ENCODE measurements around the gene CSF2RB.

Gene CSF2RB

DNA sequence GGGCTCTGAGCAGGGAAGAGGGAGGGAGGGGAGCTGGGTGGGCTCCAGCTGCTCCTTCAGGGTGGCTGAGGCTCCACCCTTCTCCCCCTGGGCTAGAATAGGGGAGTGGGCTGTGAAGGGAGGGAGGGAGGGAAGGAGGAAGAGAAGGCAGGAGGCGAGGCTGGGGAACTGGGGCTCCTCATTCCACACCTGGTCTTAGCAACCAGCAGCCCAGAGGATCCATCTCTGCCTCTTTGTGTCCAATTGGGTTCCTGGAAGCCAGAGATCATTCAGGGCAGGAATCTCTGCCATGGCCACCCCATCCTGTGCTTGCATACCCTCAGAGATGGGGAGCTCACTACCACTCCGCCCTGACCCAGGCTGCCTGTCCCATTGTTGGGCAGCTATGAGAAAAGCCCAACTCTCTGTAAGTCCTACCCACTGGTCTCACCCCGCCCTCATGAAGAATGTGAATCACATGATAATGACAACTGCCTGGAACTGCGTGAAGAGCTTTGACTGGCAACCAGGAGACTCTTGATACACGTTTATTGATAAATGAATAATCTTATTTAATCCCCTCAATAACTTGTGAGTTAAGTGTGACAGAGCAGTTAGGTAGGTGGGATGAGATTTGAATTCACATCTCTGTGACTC lies 44.8 kb upstream of the CSF2RB start:
- POLR2A ChIA-PET, result no interaction called here
- CTCF ChIA-PET, result interaction anchor here (1.3 to 8.4 kb wide), 5 partner anchors 12 to 108 kb away, joined by 3 to 86 read pairs (median 6); no protein-coding TSS in a partner anchor
- TF ChIP-seq, protein P1, sequence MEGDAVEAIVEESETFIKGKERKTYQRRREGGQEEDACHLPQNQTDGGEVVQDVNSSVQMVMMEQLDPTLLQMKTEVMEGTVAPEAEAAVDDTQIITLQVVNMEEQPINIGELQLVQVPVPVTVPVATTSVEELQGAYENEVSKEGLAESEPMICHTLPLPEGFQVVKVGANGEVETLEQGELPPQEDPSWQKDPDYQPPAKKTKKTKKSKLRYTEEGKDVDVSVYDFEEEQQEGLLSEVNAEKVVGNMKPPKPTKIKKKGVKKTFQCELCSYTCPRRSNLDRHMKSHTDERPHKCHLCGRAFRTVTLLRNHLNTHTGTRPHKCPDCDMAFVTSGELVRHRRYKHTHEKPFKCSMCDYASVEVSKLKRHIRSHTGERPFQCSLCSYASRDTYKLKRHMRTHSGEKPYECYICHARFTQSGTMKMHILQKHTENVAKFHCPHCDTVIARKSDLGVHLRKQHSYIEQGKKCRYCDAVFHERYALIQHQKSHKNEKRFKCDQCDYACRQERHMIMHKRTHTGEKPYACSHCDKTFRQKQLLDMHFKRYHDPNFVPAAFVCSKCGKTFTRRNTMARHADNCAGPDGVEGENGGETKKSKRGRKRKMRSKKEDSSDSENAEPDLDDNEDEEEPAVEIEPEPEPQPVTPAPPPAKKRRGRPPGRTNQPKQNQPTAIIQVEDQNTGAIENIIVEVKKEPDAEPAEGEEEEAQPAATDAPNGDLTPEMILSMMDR (IDR thresholded peaks at IDR 0.05; ENCODE audit: control extremely low read depth, extremely low read depth, low read depth, missing control alignments), result no peak
- no peak for DNase-seq (ENCODE audit: extremely low spot score)

DNA sequence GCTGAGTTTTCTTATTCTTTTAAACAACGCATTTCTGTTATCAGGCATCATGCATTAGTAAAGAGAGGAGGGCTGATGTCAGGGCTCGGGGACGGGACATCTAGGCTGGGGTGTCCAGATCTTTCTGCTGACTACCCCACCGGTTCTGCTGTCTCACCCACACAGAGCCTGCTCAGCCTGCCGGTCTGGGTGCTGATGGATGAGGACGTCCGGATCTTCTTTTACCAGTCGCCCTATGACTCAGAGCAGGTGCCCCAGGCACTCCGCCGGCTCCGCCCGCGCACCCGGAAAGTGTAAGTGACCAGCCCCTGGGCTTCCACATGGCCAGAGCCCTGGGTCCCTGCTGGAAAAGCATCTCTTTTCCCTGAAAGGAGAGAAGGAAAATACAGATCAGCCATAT lies 43.2 kb upstream of the CSF2RB start:
- no peak for DNase-seq (ENCODE audit: extremely low spot score)
- ChIA-PET CTCF (interaction anchor here (0.8 to 8.4 kb wide), 6 partner anchors 8 to 112 kb away, joined by 3 to 86 read pairs (median 6); partner anchors contain the start of gene NCF4), POLR2A (no interaction called here)
- TF ChIP-seq, protein P1 (IDR thresholded peaks at IDR 0.05; ENCODE audit: control extremely low read depth, extremely low read depth, low read depth, missing control alignments), result no peak

DNA sequence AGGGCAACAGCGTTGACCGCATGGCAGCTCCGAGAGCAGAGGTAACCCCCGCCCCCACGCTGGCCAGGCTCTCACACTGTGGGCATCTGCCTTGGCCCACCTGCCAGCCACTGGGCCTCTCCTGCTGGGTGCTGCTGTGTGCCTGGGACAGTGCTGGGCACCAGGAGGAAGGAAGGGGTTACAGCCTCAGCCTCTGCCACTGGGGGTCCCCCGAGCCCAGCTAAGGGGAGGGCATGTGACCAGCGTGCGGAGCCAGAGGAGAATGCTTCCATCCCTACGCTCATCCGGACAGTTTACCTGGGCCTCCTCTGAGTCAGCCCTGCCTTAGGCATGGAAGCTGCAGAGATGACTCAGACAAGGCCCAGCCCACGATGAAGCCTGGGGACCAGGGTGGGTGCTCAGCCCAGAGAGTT lies 41.8 kb upstream of the CSF2RB start:
- CTCF ChIA-PET, result interaction anchor here (1.1 to 8.4 kb wide), 2 partner anchors 11 to 15 kb away, joined by 7 to 86 read pairs; partner anchors contain the start of gene NCF4
- DNase-seq (ENCODE audit: extremely low spot score), result peak; percentile 6
- TF ChIP-seq, protein P1 (IDR thresholded peaks at IDR 0.05; ENCODE audit: control extremely low read depth, extremely low read depth, low read depth, missing control alignments), result no peak
- POLR2A ChIA-PET, result no interaction called here

DNA sequence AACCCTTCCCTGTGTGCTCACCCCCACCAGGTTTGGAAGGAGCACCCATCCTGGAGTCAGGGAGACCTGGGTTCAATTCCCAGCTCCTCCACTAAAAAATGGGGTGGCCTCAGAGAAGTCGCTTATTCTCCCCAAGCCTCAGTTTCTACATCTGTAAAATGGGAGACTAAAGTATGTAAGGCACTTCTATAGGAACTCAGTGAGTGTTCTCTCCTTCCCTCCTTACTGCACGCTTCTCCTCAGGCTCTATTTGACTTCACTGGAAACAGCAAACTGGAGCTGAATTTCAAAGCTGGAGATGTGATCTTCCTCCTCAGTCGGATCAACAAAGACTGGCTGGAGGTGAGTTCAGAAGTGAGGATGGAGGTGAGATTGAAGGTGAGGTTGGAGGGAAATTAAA lies 41.3 kb upstream of the CSF2RB start:
- CTCF ChIA-PET, result interaction anchor here (8.4 kb wide), 1 partner anchor 15 kb away, joined by 86 read pairs; no protein-coding TSS in a partner anchor
- no peak for DNase-seq (ENCODE audit: extremely low spot score)
- TF ChIP-seq, protein P1 (IDR thresholded peaks at IDR 0.05; ENCODE audit: control extremely low read depth, extremely low read depth, low read depth, missing control alignments), result no peak
- POLR2A ChIA-PET, result no interaction called here

DNA sequence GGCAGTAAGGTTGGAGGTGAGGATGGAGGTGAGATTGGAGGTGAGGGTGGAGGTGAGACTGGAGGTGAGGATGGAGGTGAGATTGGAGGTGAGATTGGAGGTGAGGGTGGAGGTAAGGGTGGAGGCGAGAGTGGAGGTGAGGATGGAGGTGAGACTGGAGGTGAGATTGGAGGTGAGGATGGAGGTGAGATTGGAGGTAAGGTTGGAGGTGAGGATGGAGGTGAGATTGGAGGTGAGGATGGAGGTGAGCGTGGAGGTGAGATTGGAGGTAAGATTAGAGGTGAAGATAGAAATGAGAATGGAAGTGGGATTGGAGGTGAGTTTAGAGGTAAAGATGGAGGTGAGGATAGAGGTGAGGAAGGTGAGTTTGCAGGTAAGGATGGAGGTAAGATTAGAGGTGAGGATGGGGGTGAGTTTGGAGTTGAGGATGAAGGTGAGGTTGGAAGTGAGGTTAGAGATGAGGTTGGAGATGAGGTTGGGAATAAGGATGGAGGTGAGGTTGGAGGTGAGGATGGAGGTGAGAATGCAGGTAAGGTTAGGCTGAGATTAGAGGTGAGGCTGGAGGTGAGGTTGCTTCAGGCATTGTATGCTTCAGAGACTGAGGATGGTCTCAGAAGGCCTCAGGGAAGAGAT lies 40.4 kb upstream of the CSF2RB start:
- CTCF ChIA-PET, result interaction anchor here (0.9 to 8.4 kb wide), 10 partner anchors 8 to 83 kb away, joined by 3 to 86 read pairs (median 4); no protein-coding TSS in a partner anchor
- POLR2A ChIA-PET, result interaction anchor here (1.0 kb wide), 1 partner anchor 12 kb away, joined by 4 read pairs; the partner anchor contains the start of gene NCF4
- TF ChIP-seq, protein P1 (IDR thresholded peaks at IDR 0.05; ENCODE audit: control extremely low read depth, extremely low read depth, low read depth, missing control alignments), result no peak
- no peak for DNase-seq (ENCODE audit: extremely low spot score)

DNA sequence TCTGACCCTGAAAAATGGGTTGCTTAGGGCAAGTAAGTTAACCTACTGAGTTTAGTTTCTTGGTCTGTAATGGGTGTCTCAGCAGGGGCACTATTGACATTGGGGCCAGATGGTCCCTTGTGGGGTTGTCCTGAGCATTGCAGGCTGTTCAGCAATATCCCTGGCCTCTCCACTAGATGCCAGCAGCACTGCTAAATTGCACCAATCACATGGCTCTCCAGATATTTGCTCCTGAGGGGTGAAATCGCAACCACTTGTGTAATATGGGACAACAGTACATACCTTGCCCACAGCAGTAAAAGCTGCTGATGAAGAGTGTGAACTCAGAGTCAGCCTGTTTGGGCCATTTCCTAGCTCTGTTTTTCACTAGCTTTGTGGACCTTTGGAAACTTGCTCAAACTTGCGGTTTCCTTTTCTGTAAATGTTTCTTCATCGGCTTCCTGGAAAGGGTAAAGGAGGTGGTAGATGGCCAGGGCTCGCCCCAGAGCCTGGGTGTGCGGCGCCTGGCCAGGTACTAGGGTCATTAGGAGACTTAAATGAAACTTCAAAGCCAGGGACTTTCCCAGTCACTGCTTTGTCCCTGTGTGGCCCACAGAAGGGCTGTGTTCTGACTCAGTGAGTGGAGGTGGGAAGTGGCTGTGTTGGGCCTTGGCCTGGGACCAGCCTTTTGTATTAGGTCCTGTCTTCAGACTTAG lies 39.7 kb upstream of the CSF2RB start:
- ChIA-PET POLR2A (interaction anchor here (1.0 kb wide), 1 partner anchor 13 kb away, joined by 4 read pairs; the partner anchor contains the start of gene NCF4), CTCF (interaction anchor here (0.5 to 2.0 kb wide), 14 partner anchors 8 to 293 kb away, joined by 3 to 12 read pairs (median 4); partner anchors contain the start of gene NCF4)
- DNase-seq (ENCODE audit: extremely low spot score), result peak; percentile 78
- TF ChIP-seq, protein P1 (IDR thresholded peaks at IDR 0.05; ENCODE audit: control extremely low read depth, extremely low read depth, low read depth, missing control alignments), result peak; percentile 61

Data from GM10248 (cell line).